Stimulated activated CD4-positive, alpha-beta T cell treated with anti-CD3 and anti-CD28 coated beads, Interleukin-4, amount 100 ng/mL, for 1 hour (primary cell): Measurements from ENCODE around the gene PARP8.
"Not testable (repeated sequence)": the region's sequence is repeated elsewhere in the genome, so short reads cannot be mapped to it uniquely, and the experiment has no call there.

Experiments used
- DNase-seq: peaks from one replicate; pipeline ENCODE4 v3.0.0-alpha.2; 2020

The PARP8 gene

GRCh38 chr5:50730336-50730735 lies 63.9 kb downstream of the PARP8 start:
- no peak for DNase-seq

- DNase-seq, result no peak
These were observed 64.4 kb downstream of the PARP8 start for GRCh38 chr5:50730841-50731240.

- no peak for DNase-seq
These were observed 67.3 kb downstream of the PARP8 start for GRCh38 chr5:50733741-50734140.

- DNase-seq, result no peak
These were observed 72.4 kb downstream of the PARP8 start for GRCh38 chr5:50738864-50739263.

- no peak for DNase-seq
These were observed 74.4 kb downstream of the PARP8 start for GRCh38 chr5:50740832-50741231.

- no peak for DNase-seq
These were observed 78.3 kb downstream of the PARP8 start for GRCh38 chr5:50744776-50745175.

- DNase-seq, result no peak
These were observed 78.9 kb downstream of the PARP8 start for GRCh38 chr5:50745221-50745910.

- no peak for DNase-seq
These were observed 82.7 kb downstream of the PARP8 start for GRCh38 chr5:50749181-50749580.

GRCh38 chr5:50749873-50750272 lies 83.4 kb downstream of the PARP8 start:
- DNase-seq, result no peak

GRCh38 chr5:50751064-50751657 lies 84.7 kb downstream of the PARP8 start:
- DNase-seq, result no peak

GRCh38 chr5:50752800-50753199 lies 86.4 kb downstream of the PARP8 start:
- DNase-seq, result no peak

- DNase-seq, result no peak
These were observed 93.3 kb downstream of the PARP8 start for GRCh38 chr5:50759526-50760270.

- DNase-seq, result no peak
These were observed 96.9 kb downstream of the PARP8 start for GRCh38 chr5:50763351-50763750.

GRCh38 chr5:50763846-50764245 lies 97.4 kb downstream of the PARP8 start:
- DNase-seq, result no peak

GRCh38 chr5:50766042-50766441 lies 99.6 kb downstream of the PARP8 start:
- no peak for DNase-seq

GRCh38 chr5:50766462-50766861 lies 100.0 kb downstream of the PARP8 start:
- DNase-seq, result no peak

GRCh38 chr5:50766967-50767366 lies 100.5 kb downstream of the PARP8 start:
- DNase-seq, result no peak

- DNase-seq, result no peak
These were observed 101.2 kb downstream of the PARP8 start for GRCh38 chr5:50767588-50767987.

GRCh38 chr5:50768634-50769033 lies 102.2 kb downstream of the PARP8 start:
- DNase-seq, result no peak

GRCh38 chr5:50770441-50770840 lies 104.0 kb downstream of the PARP8 start:
- DNase-seq, result no peak

GRCh38 chr5:50774446-50775175 lies 108.2 kb downstream of the PARP8 start:
- not testable (repeated sequence) for DNase-seq

- no peak for DNase-seq
These were observed 119.6 kb downstream of the PARP8 start for GRCh38 chr5:50786073-50786472.

- DNase-seq, result no peak
These were observed 125.4 kb downstream of the PARP8 start for GRCh38 chr5:50791813-50792212.

- no peak for DNase-seq
These were observed 126.4 kb downstream of the PARP8 start for GRCh38 chr5:50792843-50793242.
